Esophagus muscularis mucosa (tissue), 4 donors: Measurements from ENCODE around the gene FBXO24. TPM values are rescaled to one million over a fixed set of nuclear protein-coding genes. Genes with fewer than 3 reads are reported as not detected.
A peak's percentile ranks its signal among the peaks of the same experiment; 100 is the strongest.
"Not testable (repeated sequence)": the region's sequence is repeated elsewhere in the genome, so short reads cannot be mapped to it uniquely, and the experiment has no call there.

Experiments used
- DNase-seq: peaks from one replicate; pipeline ENCODE4 v3.0.0-alpha.2; 2017; ENCODE audit errors: extremely low spot score
- H3K27ac ChIP-seq, 4 donors: fragments of 200-600 bp; sonication (generic); replicated peaks in 1 of 4; 1 replicate in 3 of 4; 2 replicates in 1 of 4; pipeline ENCODE4 v1.5.1; 2016 to 2019; ENCODE audit warnings: mild to moderate bottlenecking in 1 of 4
- H3K27me3 ChIP-seq, 4 donors: fragments of 200-600 bp; sonication (generic); one replicate each; pipeline versions ENCODE4 v1.5.1 to v1.6.0; 2016 to 2019
- H3K36me3 ChIP-seq, 4 donors: fragments of 200-600 bp; sonication (generic); one replicate each; pipeline ENCODE4 v1.5.1; 2016 to 2019
- H3K4me1 ChIP-seq, 4 donors: fragments of 200-600 bp; sonication (generic); one replicate each; pipeline ENCODE4 v1.5.1; 2016 to 2019
- H3K4me3 ChIP-seq, 4 donors: fragments of 200-600 bp; sonication (generic); 1 replicate in 2 of 4; 2 replicates in 2 of 4; pipeline ENCODE4 v1.5.1; 2016 to 2019; ENCODE audit warnings: mild to moderate bottlenecking in 4 of 4, moderate library complexity in 1 of 4
- H3K9me3 ChIP-seq, 4 donors: fragments of 200-600 bp; sonication (generic); 1 replicate in 3 of 4; 2 replicates in 1 of 4; pipeline ENCODE4 v1.5.1; 2016 to 2019
- CTCF ChIP-seq, 3 experiments: fragments of 200-600 bp in 2 of 3; fragments of 450-650 bp in 1 of 3; sonication (generic) in 2 of 3; IDR thresholded peaks; one replicate each; pipeline ENCODE4 v1.5.1; 2017 to 2019; ENCODE audit warnings: antibody characterized with exemption in 3 of 3, mild to moderate bottlenecking in 2 of 3, moderate library complexity in 1 of 3
- EP300 ChIP-seq: sonication (generic); formaldehyde crosslinking; IDR thresholded peaks from one replicate; pipeline ENCODE4 v1.6.1; 2017; ENCODE audit warnings: antibody characterized with exemption
- POLR2A ChIP-seq: fragments of 450-650 bp; IDR thresholded peaks from one replicate; pipeline ENCODE4 v1.6.1; 2017; ENCODE audit warnings: antibody characterized with exemption, moderate library complexity, mild to moderate bottlenecking, low read depth
- POLR2AphosphoS5 ChIP-seq, 2 donors: sonication (generic); formaldehyde crosslinking; IDR thresholded peaks; one replicate each; pipeline ENCODE4 v1.6.1; 2017; ENCODE audit warnings: antibody characterized with exemption in 2 of 2
- WGBS: methylation state at CpG from one replicate; pipeline ENCODE4 v1.1.5; 2018; 5-methylcytosine and 5-hydroxymethylcytosine counted together
- intact Hi-C: fragments of 100-400 bp; cut with DNase I; formaldehyde crosslinking; loops from one replicate; pipeline ENCODE4 v1.15.1; 2023
- total RNA-seq, 4 donors: library from RNA; depleted of rRNA; stranded (reverse); fragments of >200 nt; gene quantifications; one replicate each; pipeline versions ENCODE4 v1.1.0 to v1.2.1, GENCODE V29; 2016

Gene FBXO24
- total RNA-seq, 4 donors from 2014 or later: 0.13 to 0.83 (median 0.48) TPM

DNA sequence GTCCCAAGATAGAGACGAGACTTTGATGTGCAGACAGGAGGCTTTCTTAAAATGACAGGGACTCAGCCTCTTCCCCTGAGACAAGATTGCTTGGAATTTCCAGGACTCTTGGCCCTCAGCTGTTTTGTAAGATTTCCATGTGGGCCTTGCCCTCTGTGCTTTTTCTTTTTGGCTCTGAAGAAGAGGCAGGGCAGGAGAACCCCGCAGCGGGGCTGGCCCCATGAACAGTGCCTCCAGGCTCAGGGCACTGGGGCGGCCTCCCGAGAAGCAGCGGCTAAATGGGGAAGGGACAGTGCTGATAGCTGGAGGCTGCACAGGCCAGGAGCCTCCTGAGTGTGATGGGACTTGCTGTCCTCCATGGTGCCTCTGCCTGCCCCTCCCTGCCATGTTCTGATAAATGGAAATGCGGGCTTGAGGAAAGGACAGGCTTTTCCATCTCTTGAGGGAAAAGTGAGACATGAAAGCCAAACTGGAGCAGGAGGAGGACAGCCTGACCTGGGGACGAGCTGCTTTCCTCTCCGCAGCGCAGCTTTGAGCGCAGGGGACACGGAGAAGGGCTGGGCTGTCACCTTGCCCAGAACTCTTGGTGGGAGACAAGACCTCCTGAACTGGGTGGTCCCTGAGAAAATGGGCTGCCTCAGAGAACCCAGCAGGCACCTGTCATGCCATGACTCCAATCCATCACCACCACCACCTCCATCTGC is 24.5 kb upstream of the FBXO24 start:
- intact Hi-C loops: loop anchor here (5.0 kb wide), 1 partner anchor 131 kb away; the partner anchor contains the start of gene GIGYF1
- Histone ChIP-seq H3K4me1 (peaks cover 0 to 20% (median 15%) of the 10 kb centered on the region in 4 donors), H3K36me3 (peaks cover 10 to 84% (median 39%) of the 10 kb centered on the region in 4 donors), H3K9me3 (no peaks in the 10 kb centered on the region), H3K27ac (no peak overlapping the region), H3K27me3 (no peaks in the 10 kb centered on the region), H3K4me3 (no peak overlapping the region)
- WGBS: 97% methylated on average over 9 of the region's 12 CpGs
- TF ChIP-seq POLR2A: no peak
- TF ChIP-seq POLR2AphosphoS5 (IDR thresholded peaks at IDR 0.05): no peak
- DNase-seq: no peak

DNA sequence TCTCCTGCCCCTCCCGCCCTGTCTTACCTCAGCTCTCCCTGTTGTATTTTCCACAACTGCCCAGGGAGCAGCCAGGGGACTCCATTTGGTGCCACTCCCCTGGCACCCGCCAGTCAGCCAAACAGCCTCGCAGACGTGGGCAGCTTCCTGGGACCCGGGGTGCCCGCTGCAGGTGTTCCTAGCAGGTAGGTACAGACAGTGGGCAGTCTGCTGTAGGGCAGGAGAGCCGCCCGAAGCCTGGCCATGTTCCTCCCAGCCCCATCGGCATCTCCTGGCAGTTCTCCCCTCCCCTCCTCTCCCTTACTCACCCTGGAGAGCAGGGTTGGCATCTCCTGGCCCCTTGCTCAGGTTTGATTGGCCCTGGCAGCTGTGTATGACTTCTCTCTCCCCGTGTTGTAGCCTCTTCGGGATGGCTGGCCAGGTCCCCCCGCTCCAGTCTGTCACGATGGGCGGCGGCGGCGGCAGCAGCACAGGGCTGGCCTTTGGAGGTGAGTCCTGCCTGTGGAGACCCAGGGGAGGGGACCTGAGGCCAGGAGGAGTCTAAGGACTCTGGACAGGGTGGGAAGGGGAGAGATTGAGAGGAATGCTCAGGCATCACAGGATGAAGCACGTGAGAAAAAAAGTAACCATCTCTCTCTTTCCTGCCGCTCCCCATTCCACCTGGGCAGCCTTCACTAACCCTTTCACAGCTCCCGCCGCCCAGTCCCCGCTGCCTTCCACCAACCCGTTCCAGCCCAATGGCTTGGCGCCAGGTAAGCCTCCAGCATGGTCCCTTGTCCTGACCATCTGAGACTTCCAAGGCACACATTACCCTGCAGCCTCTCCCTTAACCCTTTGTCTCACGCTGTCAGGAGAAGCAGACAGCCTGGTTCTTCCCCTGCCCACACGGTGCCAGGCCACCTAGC is 23.7 kb upstream of the FBXO24 start:
- H3K4me1 ChIP-seq: peaks cover 0 to 20% (median 16%) of the 10 kb centered on the region in 4 donors
- WGBS: 87% methylated on average over 22 of the region's 26 CpGs
- no peak for DNase-seq
- H3K9me3 ChIP-seq: no peaks in the 10 kb centered on the region
- intact Hi-C loops: loop anchor here (5.0 kb wide), 1 partner anchor 130 kb away; the partner anchor contains the start of gene GIGYF1
- no peaks in the 10 kb centered on the region for H3K27me3 ChIP-seq
- H3K36me3 ChIP-seq: peaks cover 10 to 76% (median 33%) of the 10 kb centered on the region in 4 donors
- TF ChIP-seq POLR2A (no peak), POLR2AphosphoS5 (IDR thresholded peaks at IDR 0.05) (no peak), EP300 (no peak), CTCF (IDR thresholded peaks at IDR 0.05) (no peak)
- H3K4me3 ChIP-seq: no peak overlapping the region
- H3K27ac ChIP-seq: no peak overlapping the region

- no peak for DNase-seq
- Histone ChIP-seq H3K36me3 (peaks cover 10 to 69% (median 33%) of the 10 kb centered on the region in 4 donors), H3K4me3 (no peak overlapping the region), H3K27me3 (no peaks in the 10 kb centered on the region), H3K4me1 (peaks cover 0 to 26% (median 16%) of the 10 kb centered on the region in 4 donors), H3K9me3 (no peaks in the 10 kb centered on the region), H3K27ac (no peak overlapping the region)
- TF ChIP-seq POLR2AphosphoS5 (IDR thresholded peaks at IDR 0.05): no peak
- no peak for TF ChIP-seq CTCF (IDR thresholded peaks at IDR 0.05)
- TF ChIP-seq POLR2A: no peak
- no peak for TF ChIP-seq EP300
- 91% methylated on average over 6 of the region's 8 CpGs for WGBS
- intact Hi-C loops: loop anchor here (5.0 kb wide), 1 partner anchor 129 kb away; the partner anchor contains the start of gene GIGYF1
Observed at GRCh38 chr7:100563100-100563564, 23.0 kb upstream of the FBXO24 start.

GRCh38 chr7:100563809-100564400 is 22.2 kb upstream of the FBXO24 start:
- Histone ChIP-seq H3K36me3 (peaks cover 10 to 64% (median 33%) of the 10 kb centered on the region in 4 donors), H3K27ac (no peak overlapping the region), H3K4me3 (no peak overlapping the region), H3K27me3 (no peaks in the 10 kb centered on the region), H3K9me3 (no peaks in the 10 kb centered on the region), H3K4me1 (peaks cover 0 to 31% (median 15%) of the 10 kb centered on the region in 4 donors)
- WGBS: 41% methylated on average over 10 of the region's 12 CpGs
- no peak for DNase-seq
- TF ChIP-seq CTCF (IDR thresholded peaks at IDR 0.05): peak in 2 of 3 experiments; percentile 90 to 94
- no peak for TF ChIP-seq POLR2AphosphoS5 (IDR thresholded peaks at IDR 0.05)
- TF ChIP-seq POLR2A: no peak
- intact Hi-C loops: loop anchor here (5.0 kb wide), 1 partner anchor 128 kb away; the partner anchor contains the start of gene GIGYF1

DNA sequence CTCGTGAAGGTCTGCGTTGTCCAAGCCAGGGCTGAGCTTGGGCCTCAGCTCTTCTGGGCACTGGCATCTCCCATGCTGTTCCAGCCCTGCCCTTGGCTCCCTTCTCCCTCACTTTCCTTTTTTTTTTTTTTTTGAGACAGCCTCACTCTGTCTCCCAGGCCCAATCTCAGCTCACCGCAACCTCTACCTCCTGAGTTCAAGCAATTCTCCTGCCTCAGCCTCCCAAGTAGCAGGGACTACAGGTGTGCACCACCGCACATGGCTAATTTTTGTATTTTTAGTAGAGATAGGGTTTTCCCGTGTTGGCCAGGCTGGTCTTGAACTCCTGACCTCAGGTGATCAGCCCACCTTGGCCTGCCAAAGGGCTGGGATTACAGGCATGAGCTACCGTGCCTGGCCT is 21.7 kb upstream of the FBXO24 start:
- H3K27me3 ChIP-seq, H3K27ac ChIP-seq, H3K4me3 ChIP-seq, H3K9me3 ChIP-seq, DNase-seq: not testable (repeated sequence)
- intact Hi-C loops: loop anchor here (5.0 kb wide), 1 partner anchor 128 kb away; the partner anchor contains the start of gene GIGYF1
- Histone ChIP-seq H3K4me1 (peaks cover 2 to 35% (median 13%) of the 10 kb centered on the region in 4 donors), H3K36me3 (peaks cover 10 to 63% (median 33%) of the 10 kb centered on the region in 4 donors)
- WGBS: 93% methylated on average over 6 of the region's 6 CpGs
